ENCODE data around the gene RBM47.
A peak's percentile ranks its signal among the peaks of the same experiment; 100 is the strongest.

RBM47 gene

DNA sequence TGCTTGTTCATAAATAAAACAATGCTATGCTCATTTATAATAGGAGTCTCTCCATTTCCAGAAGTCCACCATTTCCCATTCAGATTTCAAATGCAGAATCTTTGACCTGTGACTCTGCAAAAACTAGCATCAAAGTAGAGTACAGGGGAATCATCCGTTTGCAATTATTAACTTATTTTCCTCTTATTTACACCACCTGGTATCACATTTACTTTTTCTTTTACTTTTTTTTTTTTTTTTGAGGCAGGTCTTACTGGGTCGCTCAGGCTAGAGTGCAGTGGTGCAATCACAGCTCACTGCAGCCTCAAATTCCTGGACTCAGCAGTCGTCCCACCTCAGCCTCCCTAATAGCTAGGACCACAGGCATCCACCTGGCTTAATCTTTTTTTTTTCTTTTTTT is 37.6 kb downstream of the RBM47 start:
- DNase-seq = no peak

DNA sequence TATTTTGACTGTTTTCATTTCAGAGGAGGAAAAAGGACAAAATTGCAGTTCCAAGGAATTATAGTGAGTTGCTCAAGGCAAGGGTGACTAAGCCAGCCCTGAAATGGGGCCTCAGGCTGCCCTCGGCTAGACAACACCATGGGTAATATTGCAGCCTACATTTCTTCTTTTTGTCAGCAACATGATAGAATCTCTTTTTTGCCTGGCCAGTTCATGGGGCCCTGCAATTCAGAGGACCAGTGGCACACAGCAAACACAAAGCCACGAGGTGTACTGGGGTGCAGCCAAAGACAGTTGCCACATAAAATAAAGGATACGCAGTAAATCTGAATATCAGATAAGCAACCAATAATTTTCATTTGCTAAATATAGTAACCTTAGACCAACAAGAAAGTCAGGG is 41.8 kb downstream of the RBM47 start:
- no peak for DNase-seq

DNA sequence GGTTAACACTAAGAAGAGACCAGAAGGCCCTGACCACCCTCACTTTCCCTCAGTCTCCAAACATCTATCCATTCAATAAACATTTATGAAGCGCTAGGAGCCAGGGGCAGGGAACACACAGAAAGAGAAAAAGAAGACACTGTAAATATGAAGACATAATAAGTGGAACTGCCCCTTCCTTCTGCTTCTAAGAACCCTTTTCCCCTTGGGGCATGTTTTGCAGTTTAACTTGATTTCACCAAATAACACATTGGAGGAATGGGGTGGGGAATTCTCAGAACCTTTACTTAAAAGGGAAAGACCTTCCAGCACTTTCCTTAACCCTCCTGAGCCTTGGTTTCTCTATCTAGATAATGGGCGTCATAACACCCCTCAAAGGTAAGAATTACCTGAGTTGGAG is 42.3 kb downstream of the RBM47 start:
- DNase-seq = no peak

DNA sequence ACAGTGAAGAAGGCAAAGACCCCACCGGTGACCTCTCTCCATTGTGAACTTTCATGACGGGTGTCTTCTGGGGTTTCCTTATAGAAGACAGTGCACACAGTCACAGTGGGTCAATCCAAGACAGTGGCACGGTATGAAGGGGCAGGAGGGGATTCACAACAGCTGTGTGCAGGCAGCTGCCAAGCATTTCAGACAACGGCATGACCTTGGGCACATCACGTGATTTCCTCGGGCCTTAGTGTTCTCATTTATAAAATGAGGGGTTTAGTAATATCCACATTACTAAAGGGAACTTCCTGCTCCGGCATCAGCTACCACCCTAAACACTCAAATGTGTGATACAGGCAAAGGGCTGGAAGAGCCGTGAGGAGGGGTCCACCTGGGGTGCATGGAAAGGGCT is 42.9 kb downstream of the RBM47 start:
- no peak for DNase-seq

DNA sequence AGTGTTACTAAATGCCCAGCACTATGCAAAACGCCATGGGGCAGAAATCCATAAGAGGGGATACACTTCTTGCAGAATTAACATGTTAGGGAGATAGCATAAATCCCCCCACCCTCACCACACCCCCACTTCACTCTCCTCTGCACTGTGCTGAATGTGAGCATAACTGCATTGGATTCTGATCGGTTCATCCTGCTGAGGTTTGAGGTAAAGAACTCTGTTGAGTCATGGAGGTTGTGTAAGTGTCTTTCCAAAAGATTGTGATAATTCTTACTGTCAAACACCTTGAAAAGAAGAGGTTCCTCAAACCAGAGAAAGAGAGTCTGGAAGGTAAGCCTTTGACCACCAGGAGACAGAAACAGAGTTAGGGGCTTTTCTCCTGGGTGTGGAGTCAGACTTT is 43.6 kb downstream of the RBM47 start:
- no peak for DNase-seq

DNA sequence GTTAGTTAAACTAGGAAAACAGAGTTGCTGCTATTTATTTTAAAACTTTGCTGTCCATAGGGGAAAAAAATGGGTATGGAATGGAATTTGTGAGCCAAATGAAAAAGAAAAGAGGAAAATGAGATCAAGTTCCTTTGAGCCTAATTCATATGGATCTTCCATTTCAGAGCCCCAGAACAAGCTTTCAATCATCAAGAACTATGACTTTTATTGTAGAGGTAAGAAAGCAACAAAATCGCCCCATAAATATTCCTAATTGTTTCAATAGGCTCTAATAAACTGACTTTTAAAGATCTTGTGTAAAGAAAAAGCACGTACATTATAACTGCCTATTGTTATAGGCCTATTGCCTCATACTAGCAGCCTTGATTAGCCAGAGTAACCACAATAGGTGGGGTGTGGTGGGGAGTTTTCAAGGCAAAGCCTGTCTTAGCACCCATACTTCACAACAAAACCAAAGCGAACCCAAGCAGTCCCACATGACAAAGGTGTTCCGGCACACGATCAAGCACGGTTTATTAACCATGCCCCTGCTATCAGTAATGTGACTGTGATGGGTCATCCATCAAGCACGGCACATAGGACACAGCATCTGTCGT is 44.4 kb downstream of the RBM47 start:
- DNase-seq = no peak

DNA sequence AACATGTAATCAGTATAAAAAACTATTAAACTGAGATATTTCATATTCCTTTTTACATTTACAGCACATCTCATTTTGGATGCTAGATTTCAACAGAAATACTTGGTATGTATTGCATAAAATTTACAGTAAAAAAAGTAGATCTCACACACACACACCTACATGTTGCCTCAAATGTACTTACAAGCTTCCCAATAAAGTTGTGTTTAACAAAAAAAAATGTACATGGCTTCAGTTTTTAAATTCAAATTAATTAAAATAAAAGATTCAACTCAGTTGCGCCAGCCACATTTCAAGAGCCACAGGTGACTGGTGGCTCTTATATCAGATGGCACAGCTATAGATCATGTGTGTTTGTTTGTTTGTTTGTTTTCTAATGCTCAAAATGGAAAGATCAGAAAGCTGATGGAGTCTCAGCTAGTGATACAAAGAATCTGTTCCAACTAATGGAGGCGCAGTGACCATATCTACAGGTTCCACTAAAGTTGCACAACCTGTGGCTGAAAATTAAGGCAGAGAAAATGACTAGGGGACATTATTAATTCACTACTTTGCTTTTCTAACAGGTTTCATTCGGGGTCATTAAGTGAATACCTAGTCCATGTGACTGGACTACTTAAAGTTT is 45.0 kb downstream of the RBM47 start:
- no peak for DNase-seq

DNA sequence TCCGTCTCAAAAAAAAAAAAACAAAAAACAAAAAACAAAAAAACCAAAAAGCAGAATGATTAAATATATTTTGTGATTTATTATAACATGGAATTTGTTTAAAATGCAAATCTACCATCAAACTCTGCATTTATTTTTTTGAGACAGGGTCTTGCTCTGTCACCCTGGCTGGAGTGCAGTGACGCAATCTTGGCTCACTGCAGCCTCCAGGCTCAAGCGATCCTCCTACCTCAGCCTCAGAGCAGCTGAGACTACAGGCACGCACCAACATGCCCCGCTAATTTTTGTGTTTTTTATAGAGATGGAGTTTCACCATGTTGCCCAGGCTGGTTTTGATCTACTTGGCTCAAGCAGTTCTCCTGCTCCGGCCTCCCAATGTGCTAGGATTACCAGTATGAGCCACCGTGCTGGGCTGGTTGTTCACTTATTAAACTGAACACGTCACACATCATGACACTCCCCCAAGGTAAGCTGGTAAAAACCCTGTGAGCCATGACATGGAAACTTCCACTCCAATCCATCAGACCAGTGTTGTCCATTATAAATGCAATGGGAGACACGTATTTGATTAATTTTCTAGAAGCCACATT is 45.7 kb downstream of the RBM47 start:
- DNase-seq = no peak

DNA sequence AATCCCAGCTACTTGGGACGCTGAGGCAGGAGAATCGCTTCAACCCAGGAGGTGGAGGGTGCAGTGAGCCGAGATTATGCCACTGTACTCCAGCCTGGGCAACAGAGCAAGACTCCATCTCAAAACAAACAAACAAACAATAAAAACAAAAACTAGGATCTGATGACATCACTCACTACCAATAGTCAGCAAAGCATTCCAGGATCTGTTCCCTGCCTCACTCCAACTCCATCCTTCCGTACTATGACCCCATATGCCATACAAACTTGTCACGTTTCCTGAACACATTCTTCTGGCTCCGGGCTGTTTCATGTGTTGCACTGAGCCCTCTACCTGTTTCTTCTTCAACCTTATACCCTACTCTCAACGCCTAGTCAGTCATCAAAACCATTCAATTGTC is 47.3 kb downstream of the RBM47 start:
- no peak for DNase-seq

DNA sequence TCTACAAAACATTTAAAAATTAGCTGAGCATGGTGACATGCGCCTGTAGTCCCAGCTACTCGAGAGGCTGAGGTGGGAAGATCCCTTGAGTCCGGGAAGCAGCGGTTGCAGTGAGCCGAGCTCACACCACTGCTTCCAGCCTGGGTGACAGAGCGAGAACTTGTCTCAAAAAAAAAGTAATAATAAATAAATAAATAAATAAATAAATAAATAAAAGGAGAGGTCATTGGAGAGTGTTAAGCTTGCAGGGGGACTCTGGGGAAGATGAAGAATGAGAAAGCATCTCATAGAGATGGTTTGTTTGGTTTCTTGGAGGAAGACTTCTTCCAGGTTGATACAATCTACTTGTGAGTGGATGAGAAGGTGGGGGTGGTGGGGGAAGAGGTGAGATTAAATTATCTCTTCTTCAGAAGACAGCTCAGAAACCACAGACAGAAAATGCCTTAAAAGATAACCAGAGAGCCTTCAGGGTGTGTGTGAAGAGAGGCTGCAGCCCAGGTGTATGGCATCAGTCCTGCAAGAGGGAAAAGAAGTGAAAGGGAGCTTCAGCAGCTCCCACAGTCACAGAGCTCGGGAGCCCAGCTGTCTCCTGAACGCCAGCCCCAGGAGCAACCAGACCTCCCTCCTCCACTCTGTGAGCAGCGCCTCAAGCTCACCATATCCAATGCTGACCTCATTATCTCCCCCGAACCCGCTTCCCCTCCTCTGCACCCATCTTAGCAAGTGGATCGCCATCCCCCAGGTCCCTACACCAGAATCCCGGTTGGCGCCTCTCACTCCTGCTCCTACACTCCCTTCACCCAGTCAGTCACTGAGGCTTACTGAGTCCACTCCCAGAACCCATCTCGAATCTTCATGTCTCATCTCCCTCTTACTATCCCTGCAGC is 48.2 kb downstream of the RBM47 start:
- no peak for DNase-seq

DNA sequence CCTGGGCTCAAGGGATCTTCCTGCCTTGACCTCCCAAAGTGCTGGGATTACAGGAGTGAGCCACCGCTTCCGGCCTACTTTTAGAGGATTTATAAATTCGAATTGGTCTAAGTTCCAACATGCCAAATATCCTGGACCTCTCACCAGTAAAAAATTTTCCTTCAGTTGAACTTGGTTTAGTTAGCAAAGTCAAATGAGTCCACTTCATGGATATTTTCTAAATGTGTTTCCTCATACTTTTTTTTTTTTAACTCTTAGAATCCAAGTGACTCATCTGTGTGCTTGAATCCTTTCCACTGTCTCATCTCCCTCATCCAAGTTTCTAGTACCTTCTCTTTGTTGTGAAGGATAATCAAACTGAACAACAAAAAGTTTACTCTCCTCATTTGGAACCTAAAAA is 49.7 kb downstream of the RBM47 start:
- DNase-seq = no peak

DNA sequence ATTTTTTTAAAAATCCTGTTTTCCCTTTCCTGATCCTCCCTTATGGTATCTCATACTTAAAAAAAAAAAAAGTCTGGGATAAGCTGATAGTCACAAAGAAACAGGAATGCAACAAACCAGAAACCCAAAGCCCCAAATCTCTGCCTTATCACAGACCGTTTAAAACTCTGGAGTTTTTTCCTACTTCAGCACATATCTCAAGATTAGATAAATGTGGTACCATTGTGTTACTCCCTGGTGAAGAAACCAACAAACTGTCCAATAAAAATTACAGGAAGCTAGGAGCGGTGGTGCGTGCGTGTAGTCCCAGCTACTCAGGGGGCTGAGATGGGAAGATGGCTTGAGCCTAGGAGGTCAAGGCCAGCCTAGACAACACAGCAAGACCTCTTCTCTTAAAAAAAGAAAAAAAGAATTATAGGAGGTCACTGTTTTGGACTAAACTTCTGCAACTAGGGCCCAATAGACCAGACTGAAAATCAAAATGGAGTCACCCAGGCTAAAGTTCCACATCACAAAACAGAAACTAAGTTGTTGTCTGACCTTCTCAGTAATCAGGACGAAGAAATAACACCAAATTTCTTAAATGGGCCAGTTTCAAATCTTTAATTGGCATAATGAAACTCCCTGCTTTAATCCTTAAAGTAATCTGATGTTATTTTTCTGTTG is 51.9 kb downstream of the RBM47 start:
- DNase-seq = no peak

DNA sequence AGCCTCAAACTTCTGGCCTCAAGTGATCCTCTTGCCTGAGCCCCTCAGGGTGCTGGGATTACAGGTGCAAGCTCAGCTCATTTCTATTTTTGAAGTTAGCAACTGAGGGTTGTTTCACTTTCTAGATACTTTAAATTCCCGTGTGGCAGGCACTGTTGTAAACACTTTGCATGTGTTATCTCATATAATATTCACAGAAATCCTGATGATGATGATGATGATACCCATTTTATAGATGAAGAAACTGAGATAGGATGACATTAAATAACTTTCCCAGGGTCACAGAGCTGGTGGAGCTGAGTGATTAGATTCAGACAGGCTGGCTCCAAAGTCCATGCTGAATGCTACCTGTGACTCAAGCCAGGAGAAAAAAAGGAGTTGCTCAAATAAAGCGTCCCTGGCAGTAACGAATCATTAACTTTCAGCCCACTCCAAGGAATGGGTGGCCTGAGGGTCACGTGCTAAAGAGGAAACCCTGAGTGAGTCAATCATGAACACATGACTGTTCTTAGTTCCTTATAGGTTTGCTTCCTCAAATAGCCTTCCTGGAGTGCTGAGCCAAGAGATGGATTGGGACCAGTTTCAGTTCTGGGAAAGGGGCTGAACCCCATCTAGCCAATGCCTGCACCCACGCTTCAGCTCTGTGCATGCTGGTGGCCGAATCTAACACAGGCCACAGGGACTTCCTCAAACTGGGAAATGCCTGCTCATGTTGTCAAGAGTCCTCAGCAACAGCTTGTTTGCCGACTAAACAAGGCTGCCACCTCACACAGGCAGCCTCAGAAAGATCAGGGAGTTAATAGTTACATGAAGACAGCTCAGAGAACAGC is 52.8 kb downstream of the RBM47 start:
- DNase-seq = peak in 39 of 56 donors; percentile 2 to 62 (median 21)

DNA sequence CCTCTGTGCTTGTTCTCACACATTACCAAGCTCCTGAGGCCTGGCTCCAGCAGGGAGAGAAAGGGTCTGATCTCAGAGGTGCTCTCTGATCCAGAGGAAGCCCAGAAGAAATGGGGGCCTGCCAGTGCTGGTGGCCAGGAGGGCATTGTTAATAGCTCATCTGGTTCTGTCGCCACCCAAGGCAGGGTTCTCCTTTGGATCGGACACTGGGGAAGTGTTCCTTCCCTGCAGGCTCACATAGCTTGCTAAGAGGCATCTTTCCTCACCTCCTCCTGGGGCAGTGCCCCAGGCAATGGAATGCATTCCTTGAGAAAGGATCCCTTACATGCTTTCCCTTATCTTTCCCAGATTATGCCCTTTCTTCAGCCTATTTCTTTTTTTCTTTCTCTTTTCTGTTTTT is 53.8 kb downstream of the RBM47 start:
- DNase-seq = no peak

DNA sequence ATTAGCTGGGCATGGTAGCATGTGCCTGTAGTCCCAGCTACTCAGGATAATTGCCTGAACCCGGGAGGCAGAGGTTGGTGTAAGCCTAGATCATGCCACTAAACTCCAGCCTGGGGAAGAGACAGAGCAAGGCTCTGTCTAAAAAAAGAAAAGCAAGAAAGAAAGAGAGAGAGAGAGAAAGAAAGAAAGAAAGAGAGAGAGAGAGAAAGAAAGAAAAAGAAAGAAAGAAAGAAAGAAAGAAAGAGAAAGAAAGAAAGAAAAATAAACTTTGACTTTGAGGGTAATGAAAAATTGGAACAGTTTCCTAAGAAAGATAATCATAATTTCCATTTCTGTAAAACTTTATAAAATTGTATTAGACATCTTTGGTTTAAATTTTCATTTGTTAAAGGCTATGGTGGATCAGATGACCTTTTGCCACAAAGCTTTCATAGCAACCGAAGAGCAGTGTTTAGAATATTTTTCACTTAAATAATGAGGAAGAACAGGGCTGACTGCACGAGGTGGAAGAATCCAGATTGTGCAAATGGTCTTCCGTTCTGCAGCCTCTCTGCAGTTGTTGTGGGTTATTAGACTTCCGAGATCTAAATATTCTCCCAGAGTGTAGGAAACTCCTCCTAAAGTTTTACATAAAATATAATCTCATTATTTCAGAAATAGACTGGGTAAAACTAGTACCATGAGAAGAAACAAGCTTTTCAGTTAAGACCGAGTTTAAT is 55.9 kb downstream of the RBM47 start:
- DNase-seq = peak in 1 of 56 donors; percentile 13

DNA sequence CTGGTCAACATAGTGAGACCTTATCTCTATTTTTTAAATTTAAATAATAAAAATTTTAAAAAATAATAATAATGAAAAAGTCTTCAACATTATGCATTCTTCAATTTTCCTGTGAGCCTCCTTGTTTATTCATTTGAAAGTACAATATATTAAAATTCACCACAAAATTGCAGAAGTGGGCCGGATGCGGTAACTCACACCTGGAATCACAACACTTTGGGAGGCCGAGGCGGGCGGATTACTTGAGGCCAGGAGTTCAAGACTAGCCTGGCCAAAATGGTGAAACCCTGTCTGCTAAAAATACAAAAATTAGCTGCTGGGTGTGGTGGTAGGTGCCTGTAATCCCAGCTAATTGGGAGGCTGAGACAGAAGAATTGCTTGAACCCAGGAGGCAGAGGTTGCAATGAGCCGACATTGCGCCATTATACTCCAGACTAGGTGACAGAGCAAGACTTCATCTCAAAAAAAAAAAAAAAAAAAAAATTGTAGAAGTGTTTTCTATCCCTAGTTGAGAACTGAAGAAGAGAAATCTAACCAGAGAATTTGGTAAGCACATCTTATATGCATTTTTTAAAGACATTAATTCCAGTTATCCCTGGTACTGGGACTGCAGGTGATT is 56.9 kb downstream of the RBM47 start:
- DNase-seq = no peak

DNA sequence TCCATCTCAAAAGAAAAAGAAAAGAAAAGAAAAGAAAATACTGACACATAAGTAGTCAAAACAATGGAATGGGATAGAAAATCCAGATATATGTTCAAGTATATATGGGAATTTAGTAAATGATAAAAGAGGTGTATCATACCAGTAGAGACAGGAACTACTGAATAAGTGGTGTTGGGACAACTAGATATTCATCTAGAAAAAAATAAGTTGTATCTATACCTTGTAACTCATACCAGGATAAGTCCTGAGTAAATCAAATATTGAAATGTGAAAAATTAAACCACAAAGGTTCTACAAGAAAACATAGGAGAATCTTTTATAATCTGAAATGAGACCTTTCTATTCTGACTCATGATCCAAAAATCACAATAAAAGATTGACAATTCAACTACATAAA is 58.5 kb downstream of the RBM47 start:
- DNase-seq = no peak

DNA sequence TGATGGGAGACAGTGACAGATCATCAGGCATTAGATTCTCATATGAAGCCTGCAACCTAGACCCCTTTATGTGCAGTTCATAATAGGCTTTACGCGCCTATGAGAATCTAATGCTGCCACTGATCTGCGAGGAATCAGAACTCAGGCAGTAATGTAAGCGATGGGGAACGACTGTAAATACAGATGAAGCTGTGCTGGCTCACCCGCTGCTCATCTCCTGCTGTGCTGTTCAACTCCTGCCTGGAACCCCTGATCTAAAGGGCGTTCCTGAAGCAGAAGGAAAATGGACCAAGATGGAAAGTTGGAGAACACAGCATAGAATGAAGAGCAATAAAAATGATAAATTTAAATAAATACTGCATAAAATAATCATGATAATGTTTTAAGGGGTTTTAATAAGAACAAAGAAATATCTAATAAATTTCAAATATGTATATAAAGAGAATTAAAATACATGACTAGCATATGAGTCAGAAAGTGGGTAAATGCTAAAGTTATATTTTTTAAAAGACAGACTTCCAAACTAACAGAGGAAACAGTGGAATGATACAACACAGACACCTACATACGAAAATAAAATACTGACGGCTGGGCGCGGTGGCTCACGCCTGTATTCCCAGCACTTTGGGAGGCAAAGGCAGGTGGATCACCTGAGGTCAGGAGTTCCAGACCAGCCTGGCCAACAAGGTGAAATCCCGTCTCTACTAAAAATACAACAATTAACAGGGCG is 59.2 kb downstream of the RBM47 start:
- DNase-seq = no peak

Measured in nucleus accumbens (tissue), 56 donors.